ENCODE results near the gene SDK2. TPM values are rescaled to one million over a fixed set of nuclear protein-coding genes. Genes with fewer than 3 reads are reported as not detected.
A peak's percentile ranks its signal among the peaks of the same experiment; 100 is the strongest.

Gene SDK2
- total and polyA plus RNA-seq, 9 of the 15 experiments (the other 6 are each of a cell fraction or from before 2014, with no cell fraction given): 0.04 TPM; not detected in 8

- TF ChIP-seq DIDO1 (tag; IDR thresholded peaks at IDR 0.05; ENCODE audit: low read depth): no peak
- no peak for TF ChIP-seq NUFIP1 (IDR thresholded peaks at IDR 0.05; ENCODE audit: partially characterized antibody)
- no peak for TF ChIP-seq ZKSCAN8 (CRISPR knock-in tag; IDR thresholded peaks at IDR 0.05)
- TF ChIP-seq TCFL5 (CRISPR knock-in tag; conservative IDR thresholded peaks at IDR 0.05): no peak
- no peak for TF ChIP-seq SP2 (IDR thresholded peaks at IDR 0.05; ENCODE audit: extremely low read depth, low read depth, low read length, poor library complexity, severe bottlenecking)
- TF ChIP-seq HDAC3 (IDR thresholded peaks at IDR 0.05; ENCODE audit: borderline replicate concordance, partially characterized antibody): no peak
- TF ChIP-seq PHTF2 (CRISPR knock-in tag; IDR thresholded peaks at IDR 0.05): no peak
- TF ChIP-seq SMARCB1 (IDR thresholded peaks at IDR 0.05; ENCODE audit: insufficient read length, low read depth): no peak
- TF ChIP-seq GTF2F1 (IDR thresholded peaks at IDR 0.05; ENCODE audit: low read depth, low read length): no peak
- TF ChIP-seq ZNF24 (IDR thresholded peaks at IDR 0.05): no peak
- no peak for TF ChIP-seq TGIF2 (CRISPR knock-in tag; IDR thresholded peaks at IDR 0.05)
- TF ChIP-seq NCOA4 (IDR thresholded peaks at IDR 0.05; ENCODE audit: partially characterized antibody): no peak
- TF ChIP-seq GABPB2 (CRISPR knock-in tag; conservative IDR thresholded peaks at IDR 0.05): no peak
- TF ChIP-seq MCM5 (IDR thresholded peaks at IDR 0.05; ENCODE audit: low read depth): no peak
- TF ChIP-seq GTF2E2 (tag; IDR thresholded peaks at IDR 0.05): no peak
- TF ChIP-seq MGA (IDR thresholded peaks at IDR 0.05): peak; percentile 49
- no peak for TF ChIP-seq E2F6 (IDR thresholded peaks at IDR 0.05; ENCODE audit: borderline replicate concordance in 1 of 2, extremely low read depth in 1 of 2, insufficient read depth in 1 of 2, insufficient read length in 1 of 2, low read depth in 1 of 2, low read length in 1 of 2, poor library complexity in 1 of 2, severe bottlenecking in 1 of 2)
- no peak for TF ChIP-seq ASH1L (IDR thresholded peaks at IDR 0.05; ENCODE audit: borderline replicate concordance, low read depth, partially characterized antibody)
These were observed 339.8 kb downstream of the SDK2 start (continued) for GRCh38 chr17:73304438-73304837.

Data from K562 (cell line).